Endothelial cell of umbilical vein (primary cell): Measurements from ENCODE around the gene PLCB4. TPM values are rescaled to one million over a fixed set of nuclear protein-coding genes. Genes with fewer than 3 reads are reported as not detected.

Experiments used
- BruUV-seq: library from RNA; stranded (reverse); fragments of 400-500 nt; replicated peaks from 2 replicates; lab custom pipeline; 2021; lab: Mats Ljungman, UMichigan
- CTCF ChIA-PET: fragments of 300-600, 350-600 bp; sonication (Branson Sonifier 250); formaldehyde crosslinking; loops from one replicate; lab custom pipeline; 2021; ENCODE audit warnings: antibody characterized with exemption, inconsistent platforms; lab: Charles Lee
- POLR2A ChIA-PET: fragments of 300-600, 350-600 bp; sonication (Branson Sonifier 250); formaldehyde crosslinking; loops from one replicate; lab custom pipeline; 2021; ENCODE audit warnings: antibody characterized with exemption, inconsistent platforms; lab: Charles Lee
- DNase-seq: peaks from one replicate; pipeline ENCODE4 v3.0.0-alpha.2; 2011; ENCODE audit warnings: low read depth, low spot score
- FAIRE-seq: peaks from 2 replicates; lab custom pipeline; 2011; peaks lifted over from hg19 to GRCh38; lab: Jason Lieb, UNC
- H2AFZ ChIP-seq: 2 replicates; pipeline ENCODE4 v1.6.0; 2012; ENCODE audit warnings: low read depth, low read length, control low read depth, inconsistent platforms
- H3K27ac ChIP-seq: 2 replicates; pipeline ENCODE4 v1.5.1; 2011; ENCODE audit warnings: low read depth, mild to moderate bottlenecking, control low read depth, low read length, moderate library complexity; ENCODE audit not compliant: insufficient read depth
- H3K27me3 ChIP-seq, 2 experiments: 2 replicates each; pipeline versions ENCODE4 v1.6.0 to v1.6.1; 2011; ENCODE audit warnings: low read length in 2 of 2, mixed read lengths in 1 of 2; ENCODE audit not compliant: control insufficient read depth in 2 of 2, insufficient read depth in 2 of 2
- H3K36me3 ChIP-seq, 2 experiments: 2 replicates in 1 of 2; 3 replicates in 1 of 2; pipeline ENCODE4 v1.5.1; 2011; ENCODE audit warnings: low read length in 2 of 2, mild to moderate bottlenecking in 1 of 2, moderate library complexity in 1 of 2; ENCODE audit not compliant: control insufficient read depth in 2 of 2, insufficient read depth in 2 of 2; ENCODE audit errors: extremely low read depth in 1 of 2
- H3K4me1 ChIP-seq: 3 replicates; pipeline ENCODE4 v1.5.1; 2011; ENCODE audit warnings: mild to moderate bottlenecking, low read length; ENCODE audit not compliant: control insufficient read depth, insufficient read depth; ENCODE audit errors: extremely low read depth
- H3K4me2 ChIP-seq: 2 replicates; pipeline ENCODE4 v1.6.1; 2011; ENCODE audit warnings: low read length, control low read depth, mixed read lengths; ENCODE audit not compliant: insufficient read depth
- H3K4me3 ChIP-seq, 3 experiments: fragments of 200-600 bp in 1 of 3; sonication (generic), shearing (Covaris generic) in 1 of 3; replicated peaks in 1 of 3; 2 replicates each; pipeline ENCODE4 v1.5.1; 2011 to 2016; ENCODE audit warnings: control low read depth in 3 of 3, low read length in 3 of 3, mild to moderate bottlenecking in 2 of 3, inconsistent platforms in 1 of 3, low read depth in 1 of 3, moderate library complexity in 1 of 3; ENCODE audit not compliant: insufficient read depth in 1 of 3
- H3K79me2 ChIP-seq: 2 replicates; pipeline ENCODE4 v1.6.0; 2012; ENCODE audit warnings: low read length, inconsistent platforms; ENCODE audit not compliant: control insufficient read depth, insufficient read depth
- H3K9ac ChIP-seq: replicated peaks from 2 replicates; pipeline ENCODE3; 2011; ENCODE audit warnings: low read length, control low read depth; ENCODE audit not compliant: insufficient read depth; ENCODE audit errors: extremely low read depth
- H3K9me1 ChIP-seq: replicated peaks from 3 replicates; pipeline ENCODE4 v1.6.0; 2011; ENCODE audit warnings: mild to moderate bottlenecking, low read length; ENCODE audit not compliant: control insufficient read depth, insufficient read depth; ENCODE audit errors: extremely low read depth
- H3K9me3 ChIP-seq: replicated peaks from 2 replicates; pipeline ENCODE4 v1.5.1; 2012; ENCODE audit warnings: low read length, inconsistent platforms; ENCODE audit not compliant: control insufficient read depth, insufficient read depth
- H4K20me1 ChIP-seq: replicated peaks from 2 replicates; pipeline ENCODE3; 2011; ENCODE audit warnings: mild to moderate bottlenecking, low read length; ENCODE audit not compliant: control insufficient read depth, insufficient read depth; ENCODE audit errors: extremely low read depth
- EZH2 ChIP-seq: IDR thresholded peaks from 2 replicates; pipeline ENCODE4 v1.6.1; 2012; ENCODE audit warnings: borderline replicate concordance, low read depth, mild to moderate bottlenecking, moderate library complexity, low read length, inconsistent platforms; ENCODE audit not compliant: severe bottlenecking
- FOS ChIP-seq: IDR thresholded peaks from 2 replicates; pipeline ENCODE4 v1.6.1; 2011; ENCODE audit warnings: mild to moderate bottlenecking, low read length, moderate library complexity, borderline replicate concordance; ENCODE audit not compliant: insufficient read depth
- GATA2 ChIP-seq: IDR thresholded peaks from 2 replicates; pipeline ENCODE4 v1.7.0; 2011; ENCODE audit warnings: low read depth, mild to moderate bottlenecking, moderate library complexity, mixed read lengths, low read length; ENCODE audit not compliant: insufficient read length, insufficient read depth
- JUN ChIP-seq: IDR thresholded peaks from 2 replicates; pipeline ENCODE4 v1.6.1; 2011; ENCODE audit warnings: borderline replicate concordance, low read depth; ENCODE audit not compliant: insufficient read length, insufficient read depth
- MYC ChIP-seq: IDR thresholded peaks from one replicate; pipeline ENCODE4 v1.6.1; 2011; ENCODE audit warnings: mild to moderate bottlenecking, low read depth, low read length
- POLR2A ChIP-seq: IDR thresholded peaks from 2 replicates; pipeline ENCODE4 v1.6.1; 2012; ENCODE audit warnings: low read depth, mild to moderate bottlenecking, control low read depth, low read length
- POLR2AphosphoS5 ChIP-seq: IDR thresholded peaks from 2 replicates; pipeline ENCODE4 v1.6.1; 2012; ENCODE audit warnings: low read depth, mild to moderate bottlenecking, control low read depth, low read length, moderate library complexity; ENCODE audit not compliant: insufficient read depth
- dilution Hi-C: fragments of 300-500 bp; cut with MboI; formaldehyde crosslinking; loops from one replicate; pipeline ENCODE4 v1.15.0; 2019; ENCODE audit warnings: low sequenced_read_pairs; ENCODE audit not compliant: extremely low pct_ligation_motif_present
- intact Hi-C: fragments of 100-400 bp; cut with micrococcal nuclease; formaldehyde crosslinking; loops from one replicate; pipeline ENCODE4 v1.10.0; 2022
- polyA plus RNA-seq, 4 experiments: library from polyadenylated mRNA; depleted of rRNA in 3 of 4; stranded (reverse) in 3 of 4; unstranded in 1 of 4; fragments of >200 nt; gene quantifications; 2 replicates each; pipeline versions ENCODE4 v1.2.1 to v1.2.3, GENCODE V29; 2011 to 2012; ENCODE audit warnings: missing spikeins in 1 of 4
- total RNA-seq: library from RNA; stranded (reverse); gene quantifications from 2 replicates; pipeline ENCODE4 v1.2.3, GENCODE V29; 2021
- TF ChIP-seq, protein P1 (sequence below): IDR thresholded peaks from 2 replicates; pipeline ENCODE4 v1.6.1; 2011; ENCODE audit not compliant: insufficient read depth, insufficient read length

Gene PLCB4
- total and polyA plus RNA-seq, 2 donors (not counting 3 experiments of a cell fraction or from before 2014, with no cell fraction given) = 0.37 to 1.7 TPM

GRCh38 chr20:9334866-9335265 lies 266.0 kb downstream of the PLCB4 start:
- BruUV-seq = no TSS peak
- Histone ChIP-seq H3K9me3 (no peaks in the 10 kb centered on the region), H2AFZ (no peak overlapping the region), H3K4me2 (no peak overlapping the region), H3K4me1 (no peaks in the 10 kb centered on the region), H3K9ac (no peak overlapping the region), H3K27ac (no peak overlapping the region), H3K79me2 (no peaks in the 10 kb centered on the region), H3K9me1 (no peaks in the 10 kb centered on the region), H3K36me3 (no peaks in the 10 kb centered on the region), H3K27me3 (no peaks in the 10 kb centered on the region), H3K4me3 (no peak overlapping the region), H4K20me1 (no peaks in the 10 kb centered on the region)
- TF ChIP-seq, protein P1, sequence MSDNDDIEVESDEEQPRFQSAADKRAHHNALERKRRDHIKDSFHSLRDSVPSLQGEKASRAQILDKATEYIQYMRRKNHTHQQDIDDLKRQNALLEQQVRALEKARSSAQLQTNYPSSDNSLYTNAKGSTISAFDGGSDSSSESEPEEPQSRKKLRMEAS = no peak
- no peak for TF ChIP-seq POLR2AphosphoS5
- DNase-seq (no peak), FAIRE-seq (no peak)
- CTCF ChIA-PET = no interaction called here
- intact Hi-C loops (no loop called here), dilution Hi-C loops (no loop called here)
- POLR2A ChIA-PET = no interaction called here

DNA sequence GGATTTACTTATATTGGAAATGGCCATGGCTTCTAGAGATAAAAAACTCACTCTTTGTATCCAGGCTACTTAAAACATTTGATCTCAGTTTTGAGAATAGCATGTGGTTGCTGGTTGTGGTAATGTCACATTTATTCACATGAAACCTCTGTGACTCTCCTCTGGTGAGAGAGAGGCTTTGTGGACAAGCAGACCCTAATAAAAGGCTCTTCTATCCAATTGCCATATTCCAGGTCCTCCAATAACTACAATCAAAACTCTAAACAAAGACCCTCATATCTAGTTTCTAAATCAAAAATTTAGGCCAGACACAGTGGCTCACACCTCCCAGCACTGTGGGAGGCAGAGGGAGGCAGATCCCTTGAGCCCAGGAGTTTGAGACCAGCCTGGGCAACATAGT lies 269.2 kb downstream of the PLCB4 start:
- H3K4me2 ChIP-seq = no peak overlapping the region
- no peaks in the 10 kb centered on the region for H3K27me3 ChIP-seq
- CTCF ChIA-PET = interaction anchor here (1.1 to 1.2 kb wide), 2 partner anchors 14 to 344 kb away, joined by 3 read pairs; no protein-coding TSS in a partner anchor
- TF ChIP-seq MYC (no peak), POLR2AphosphoS5 (no peak), FOS (no peak), GATA2 (no peak), POLR2A (no peak), EZH2 (no peak), JUN (no peak)
- TF ChIP-seq, protein P1 = no peak
- H3K36me3 ChIP-seq = no peaks in the 10 kb centered on the region
- no peak overlapping the region for H2AFZ ChIP-seq
- dilution Hi-C loops = no loop called here
- H3K4me1 ChIP-seq = no peaks in the 10 kb centered on the region
- no peaks in the 10 kb centered on the region for H3K79me2 ChIP-seq
- H4K20me1 ChIP-seq = no peaks in the 10 kb centered on the region
- H3K9me1 ChIP-seq = no peaks in the 10 kb centered on the region
- H3K4me3 ChIP-seq = no peak overlapping the region
- FAIRE-seq = no peak
- intact Hi-C loops = no loop called here
- POLR2A ChIA-PET = no interaction called here
- H3K27ac ChIP-seq = no peak overlapping the region
- no peak for DNase-seq
- BruUV-seq = no TSS peak
- no peak overlapping the region for H3K9ac ChIP-seq
- no peaks in the 10 kb centered on the region for H3K9me3 ChIP-seq
